H9 (cell line): ENCODE data around the gene MTTP. TPM values are rescaled to one million over a fixed set of nuclear protein-coding genes. Genes with fewer than 3 reads are reported as not detected.

Experiments used
- DNase-seq: peaks from one replicate; pipeline ENCODE4 v3.0.0-alpha.2; 2017
- H2AFZ ChIP-seq: one replicate; pipeline ENCODE4 v1.6.1; 2013; ENCODE audit warnings: mild to moderate bottlenecking, low read length, control low read depth, moderate library complexity
- H2AK5ac ChIP-seq: 2 replicates; pipeline ENCODE4 v1.6.1; 2013; ENCODE audit warnings: low read length, control low read depth, mixed read lengths; ENCODE audit not compliant: insufficient read length
- H2BK120ac ChIP-seq: one replicate; pipeline ENCODE4 v1.6.1; 2013; ENCODE audit warnings: low read depth, mild to moderate bottlenecking, low read length, control low read depth, inconsistent platforms; ENCODE audit not compliant: poor library complexity, severe bottlenecking
- H2BK12ac ChIP-seq: 2 replicates; pipeline ENCODE4 v1.6.1; 2013; ENCODE audit warnings: low read length, control low read depth, mixed read lengths, low read depth; ENCODE audit not compliant: insufficient read length
- H2BK15ac ChIP-seq: 2 replicates; pipeline ENCODE4 v1.6.1; 2013; ENCODE audit warnings: low read depth, low read length, control low read depth
- H2BK20ac ChIP-seq: one replicate; pipeline ENCODE4 v1.6.1; 2013; ENCODE audit warnings: low read depth, mild to moderate bottlenecking, low read length, control low read depth, inconsistent platforms; ENCODE audit not compliant: poor library complexity, severe bottlenecking
- H2BK5ac ChIP-seq: 2 replicates; pipeline ENCODE4 v1.6.1; 2013; ENCODE audit warnings: low read length, control low read depth, mixed read lengths; ENCODE audit not compliant: insufficient read length
- H3K14ac ChIP-seq: 2 replicates; pipeline ENCODE4 v1.6.1; 2013; ENCODE audit warnings: low read length, control low read depth; ENCODE audit not compliant: insufficient read depth
- H3K18ac ChIP-seq: 2 replicates; pipeline ENCODE4 v1.6.1; 2013; ENCODE audit warnings: low read depth, mild to moderate bottlenecking, mixed read lengths, low read length, control low read depth; ENCODE audit not compliant: insufficient read length
- H3K23ac ChIP-seq: 2 replicates; pipeline ENCODE4 v1.6.1; 2013; ENCODE audit warnings: low read length, control low read depth, mixed read lengths, low read depth; ENCODE audit not compliant: insufficient read length
- H3K23me2 ChIP-seq: 2 replicates; pipeline ENCODE4 v1.6.1; 2013; ENCODE audit warnings: low read depth, mild to moderate bottlenecking, mixed read lengths, low read length, control low read depth; ENCODE audit not compliant: insufficient read length, poor library complexity, severe bottlenecking
- H3K27ac ChIP-seq: 2 replicates; pipeline ENCODE4 v1.5.1; 2013; ENCODE audit warnings: low read length, control low read depth, mixed read lengths, low read depth; ENCODE audit not compliant: insufficient read length
- H3K27me3 ChIP-seq: 2 replicates; pipeline ENCODE4 v1.6.1; 2013; ENCODE audit warnings: low read length, control low read depth, inconsistent platforms; ENCODE audit not compliant: insufficient read depth
- H3K4ac ChIP-seq: 2 replicates; pipeline ENCODE4 v1.6.1; 2013; ENCODE audit warnings: low read depth, mild to moderate bottlenecking, control low read depth, inconsistent platforms, low read length, moderate library complexity
- H3K4me1 ChIP-seq: 2 replicates; pipeline ENCODE4 v1.6.1; 2013; ENCODE audit warnings: low read length, control low read depth, inconsistent platforms; ENCODE audit not compliant: insufficient read depth
- H3K4me2 ChIP-seq: 2 replicates; pipeline ENCODE4 v1.6.1; 2013; ENCODE audit warnings: low read length, control low read depth, mixed read lengths; ENCODE audit not compliant: insufficient read length, insufficient read depth
- H3K56ac ChIP-seq: 2 replicates; pipeline ENCODE4 v1.6.1; 2013; ENCODE audit warnings: low read depth, mild to moderate bottlenecking, mixed read lengths, low read length, control low read depth; ENCODE audit not compliant: insufficient read length
- H3K79me1 ChIP-seq: 2 replicates; pipeline ENCODE4 v1.6.1; 2013; ENCODE audit warnings: low read depth, mild to moderate bottlenecking, moderate library complexity, low read length, control low read depth, inconsistent platforms; ENCODE audit not compliant: insufficient read depth, poor library complexity, severe bottlenecking
- H3K79me2 ChIP-seq: 2 replicates; pipeline ENCODE4 v1.6.1; 2013; ENCODE audit warnings: low read length, control low read depth, inconsistent platforms; ENCODE audit not compliant: insufficient read depth
- H3K9ac ChIP-seq: 2 replicates; pipeline ENCODE4 v1.6.1; 2013; ENCODE audit warnings: low read length, control low read depth, mixed read lengths; ENCODE audit not compliant: insufficient read length; ENCODE audit errors: extremely low read depth
- H3K9me3 ChIP-seq: one replicate; pipeline ENCODE4 v1.6.1; 2013; ENCODE audit warnings: low read depth, low read length, inconsistent platforms; ENCODE audit not compliant: control insufficient read depth
- H3T11ph ChIP-seq: one replicate; pipeline ENCODE4 v1.6.1; 2013; ENCODE audit warnings: mild to moderate bottlenecking, low read length, control low read depth, inconsistent platforms
- H4K20me1 ChIP-seq: one replicate; pipeline ENCODE4 v1.6.1; 2013; ENCODE audit not compliant: control insufficient read depth, insufficient read length, insufficient read depth
- H4K5ac ChIP-seq: 2 replicates; pipeline ENCODE4 v1.6.1; 2013; ENCODE audit warnings: low read depth, mild to moderate bottlenecking, mixed read lengths, low read length, control low read depth; ENCODE audit not compliant: insufficient read length
- H4K8ac ChIP-seq: replicated peaks from 2 replicates; pipeline ENCODE4 v1.6.1; 2013; ENCODE audit warnings: low read length, control low read depth, mixed read lengths, low read depth; ENCODE audit not compliant: insufficient read length
- H4K91ac ChIP-seq: 2 replicates; pipeline ENCODE4 v1.6.1; 2013; ENCODE audit warnings: low read depth, mild to moderate bottlenecking, moderate library complexity, mixed read lengths, low read length, control low read depth; ENCODE audit not compliant: insufficient read length
- H3K27ac Mint-ChIP-seq, 3 experiments: 2 replicates in 2 of 3; 3 replicates in 1 of 3; pipeline ENCODE4 v1.8.0; 2020 to 2021; ENCODE audit warnings: mixed read lengths in 3 of 3, mild to moderate bottlenecking in 1 of 3, moderate library complexity in 1 of 3
- H3K27me3 Mint-ChIP-seq: 2 replicates; pipeline ENCODE4 v1.8.0; 2021; ENCODE audit warnings: low read depth, mild to moderate bottlenecking, moderate library complexity, mixed read lengths
- H3K36me3 Mint-ChIP-seq, 3 experiments: 2 replicates in 2 of 3; 3 replicates in 1 of 3; pipeline ENCODE4 v1.8.0; 2020 to 2021; ENCODE audit warnings: low read depth in 3 of 3, mixed read lengths in 3 of 3; ENCODE audit not compliant: insufficient read depth in 1 of 3
- H3K4me1 Mint-ChIP-seq, 2 experiments: 2 replicates each; pipeline ENCODE4 v1.8.0; 2020; ENCODE audit warnings: mixed read lengths in 2 of 2
- H3K4me3 Mint-ChIP-seq, 2 experiments: 2 replicates in 1 of 2; 3 replicates in 1 of 2; pipeline ENCODE4 v1.8.0; 2020 to 2021; ENCODE audit warnings: mild to moderate bottlenecking in 2 of 2, mixed read lengths in 2 of 2, moderate library complexity in 1 of 2
- H3K9me3 Mint-ChIP-seq, 2 experiments: 2 replicates in 1 of 2; 3 replicates in 1 of 2; pipeline ENCODE4 v1.8.0; 2020; ENCODE audit warnings: mild to moderate bottlenecking in 2 of 2, mixed read lengths in 2 of 2, moderate library complexity in 1 of 2
- CTCF ChIP-seq: fragments of 200-600 bp; sonication (generic); conservative IDR thresholded peaks from 3 replicates; pipeline ENCODE4 v1.8.0; 2021; ENCODE audit warnings: antibody characterized with exemption, mild to moderate bottlenecking
- WGBS: extraction: QIAGEN DNeasy Blood & Tissue Kit; methylation state at CpG from one replicate; pipeline ENCODE4 v1.1.7; 2013; ENCODE audit warnings: missing lambda C conversion rate, low lambda C conversion rate, mixed read lengths; ENCODE audit not compliant: insufficient read length; ENCODE audit errors: extremely low coverage; 5-methylcytosine and 5-hydroxymethylcytosine counted together
- total RNA-seq: library from RNA; stranded (reverse); gene quantifications from 2 replicates; pipeline ENCODE4 v1.2.1, GENCODE V29; 2021

The MTTP gene
- total RNA-seq, 1 experiment from 2014 or later, result 0.46 TPM

DNA sequence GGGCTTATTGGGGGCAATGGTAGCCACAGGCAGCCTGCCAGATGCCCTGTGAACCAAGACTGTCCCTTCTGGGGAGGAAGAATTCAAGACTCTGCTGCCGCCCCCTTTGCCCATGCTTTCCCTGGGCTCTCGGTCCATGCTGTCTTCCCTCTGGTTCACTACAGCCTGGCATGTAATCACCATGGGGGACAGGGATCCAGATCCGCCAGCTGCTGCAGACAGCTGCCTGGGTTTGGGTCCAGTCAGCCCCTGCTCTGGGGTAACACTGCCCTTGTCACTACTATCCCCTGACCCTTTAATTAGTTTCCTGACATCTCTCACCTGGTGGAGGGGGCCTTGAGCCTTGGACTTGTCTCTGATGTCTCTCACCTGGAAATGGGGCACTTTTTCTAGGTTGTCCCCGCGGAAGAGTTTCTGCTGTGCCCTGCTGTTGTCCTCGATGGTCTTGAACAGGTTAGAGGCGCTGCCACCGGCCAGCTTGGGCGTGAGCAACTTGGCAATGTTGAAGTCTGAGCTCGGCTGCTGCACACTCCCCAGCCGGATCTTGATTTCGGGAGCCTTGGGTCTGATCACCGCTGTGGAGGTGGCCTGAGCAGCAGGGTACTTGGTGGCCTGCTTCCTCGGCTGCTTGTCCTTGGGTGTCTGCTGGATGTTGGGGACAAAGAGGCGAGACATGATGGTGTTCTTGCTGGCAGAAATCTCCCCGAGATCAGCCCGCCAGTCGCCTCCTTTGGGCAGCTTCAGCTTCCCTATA, 76.6 kb downstream of the MTTP start:
- no peak overlapping the region for H4K91ac ChIP-seq
- Mint-ChIP-seq H3K4me3 (no peak overlapping the region), H3K9me3 (no peaks in the 10 kb centered on the region), H3K27me3 (peaks cover 51% of the 10 kb centered on the region), H3K36me3 (no peaks in the 10 kb centered on the region), H3K4me1 (peaks cover 0 to 10% of the 10 kb centered on the region in 2 experiments; a peak in 2 of 4 replicates), H3K27ac (peak overlapping the region in 1 of 3 experiments; percentile 27; a peak in 1 of 7 replicates)
- no peak overlapping the region for H4K5ac ChIP-seq
- H3K23ac ChIP-seq, result no peak overlapping the region
- H3K14ac ChIP-seq, result no peak overlapping the region
- no peak overlapping the region for H3K27ac ChIP-seq
- H3K79me1 ChIP-seq, result no peaks in the 10 kb centered on the region
- no peaks in the 10 kb centered on the region for H3K23me2 ChIP-seq
- no peak overlapping the region for H3K18ac ChIP-seq
- no peak overlapping the region for H2BK12ac ChIP-seq
- peaks cover 2% of the 10 kb centered on the region; the same call in 1 of the 2 replicates for H3K27me3 ChIP-seq
- no peak overlapping the region for H2AK5ac ChIP-seq
- H2BK120ac ChIP-seq, result no peak overlapping the region
- no peak overlapping the region for H2BK5ac ChIP-seq
- H2BK20ac ChIP-seq, result no peak overlapping the region
- H3K56ac ChIP-seq, result no peak overlapping the region
- H4K20me1 ChIP-seq, result no peaks in the 10 kb centered on the region
- H2AFZ ChIP-seq, result no peak overlapping the region
- no peak overlapping the region for H2BK15ac ChIP-seq
- no peak overlapping the region for H3K4ac ChIP-seq
- H3K79me2 ChIP-seq, result no peaks in the 10 kb centered on the region
- H3K4me1 ChIP-seq, result peaks cover 3% of the 10 kb centered on the region; the same call in 1 of the 2 replicates
- H3K9me3 ChIP-seq, result no peaks in the 10 kb centered on the region
- H4K8ac ChIP-seq, result no peak overlapping the region
- TF ChIP-seq CTCF, result no peak
- no peak overlapping the region for H3K9ac ChIP-seq
- no peak overlapping the region for H3T11ph ChIP-seq
- no peak overlapping the region for H3K4me2 ChIP-seq
- WGBS, result no CpG with 5 or more reads among the region's 18 CpGs
- DNase-seq, result no peak
